Measurements from ENCODE around the gene ST7L.
"Not testable (repeated sequence)": the region's sequence is repeated elsewhere in the genome, so short reads cannot be mapped to it uniquely, and the experiment has no call there.

The ST7L gene

GRCh38 chr1:112618721-112619517 lies at the start of gene ST7L:
Gene ST7L, minus strand, starts transcription at chr1:112619141. Its CDS starts 28 bp downstream, at chr1:112619113.
- peak; percentile 35 to 39 for DNase-seq (ENCODE audit: low read depth in 2 of 2)

DNA sequence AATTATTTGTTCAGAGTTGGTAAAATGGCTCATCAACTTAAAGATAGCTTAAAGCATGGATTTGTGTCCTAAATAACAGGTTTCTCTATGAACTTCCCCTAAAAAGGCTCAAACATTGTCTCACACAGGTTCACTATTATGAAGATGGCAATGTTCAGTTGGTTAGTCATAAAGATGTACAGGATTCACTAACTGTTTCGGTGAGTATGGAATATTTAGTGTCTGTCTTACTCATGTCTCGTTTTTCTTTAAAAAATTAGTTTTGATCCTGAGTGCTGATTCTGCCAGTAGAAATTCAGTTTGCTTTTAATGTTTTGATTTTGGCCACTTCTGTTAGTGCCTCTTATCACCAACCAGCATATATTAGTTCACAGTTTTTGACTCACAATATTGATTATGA lies 48.0 kb upstream of the ST7L start:
- DNase-seq (ENCODE audit: low read depth in 2 of 2) = no peak

DNA sequence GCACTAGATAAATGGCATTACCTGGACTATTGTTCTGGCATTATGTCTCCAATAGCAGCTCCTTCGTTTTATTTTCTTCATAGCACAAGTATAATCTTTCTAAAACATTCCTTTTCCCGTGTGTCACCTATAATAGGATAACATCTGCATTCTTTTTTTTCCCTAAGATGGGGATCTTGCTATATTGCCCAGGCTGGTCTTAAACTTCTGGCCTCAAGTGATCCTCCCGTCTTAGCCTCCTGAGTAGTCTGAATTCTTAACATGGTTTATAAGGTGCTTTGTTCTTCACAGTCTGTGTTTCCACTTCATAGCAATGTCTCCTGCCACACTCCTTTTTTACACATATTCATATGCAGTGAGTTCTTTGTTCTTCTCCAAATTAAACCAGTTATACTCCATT lies 46.9 kb upstream of the ST7L start:
- DNase-seq (ENCODE audit: low read depth in 2 of 2) = no peak

- no peak for DNase-seq (ENCODE audit: low read depth in 2 of 2)
Measured at GRCh38 chr1:112651205-112651604, 32.3 kb upstream of the ST7L start.

GRCh38 chr1:112646225-112646624 lies 27.3 kb upstream of the ST7L start:
- no peak for DNase-seq (ENCODE audit: low read depth in 2 of 2)

GRCh38 chr1:112643080-112643479 lies 24.1 kb upstream of the ST7L start:
- DNase-seq (ENCODE audit: low read depth in 2 of 2) = no peak

DNA sequence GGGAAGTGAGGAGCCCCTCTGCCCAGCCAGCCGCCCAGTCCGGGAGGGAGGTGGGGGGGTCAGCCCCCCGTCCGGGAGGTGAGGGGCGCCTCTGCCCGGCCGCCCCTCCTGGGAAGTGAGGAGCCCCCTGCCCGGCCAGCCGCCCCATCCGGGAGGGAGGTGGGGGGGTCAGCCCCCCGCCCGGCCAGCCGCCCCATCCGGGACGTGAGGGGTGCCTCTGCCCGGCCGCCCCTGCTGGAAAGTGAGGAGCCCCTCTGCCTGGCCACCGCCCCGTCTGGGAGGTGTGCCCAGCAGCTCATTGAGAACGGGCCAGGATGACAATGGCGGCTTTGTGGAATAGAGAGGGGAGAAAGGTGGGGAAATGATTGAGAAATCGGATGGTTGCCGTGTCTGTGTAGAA lies 21.5 kb upstream of the ST7L start:
- DNase-seq (ENCODE audit: low read depth in 2 of 2) = not testable (repeated sequence)

DNA sequence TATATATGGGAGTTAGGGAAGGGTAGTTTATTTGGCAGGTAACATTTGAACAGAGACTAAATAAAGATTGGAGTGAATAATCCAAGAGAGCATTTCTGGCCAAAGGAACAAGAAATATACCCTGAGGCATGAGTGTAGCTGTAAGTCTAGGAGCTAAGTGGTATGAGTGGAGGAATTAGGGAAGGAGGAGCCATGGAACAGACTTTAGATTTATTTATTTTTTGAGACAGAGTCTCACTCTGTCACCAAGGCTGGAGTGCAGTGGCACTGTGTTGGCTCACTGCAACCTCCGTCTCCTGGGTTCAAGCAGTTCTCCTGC lies 19.1 kb upstream of the ST7L start:
- DNase-seq (ENCODE audit: low read depth in 2 of 2) = no peak

GRCh38 chr1:112637254-112638109 lies 18.5 kb upstream of the ST7L start:
- DNase-seq (ENCODE audit: low read depth in 2 of 2) = no peak

DNA sequence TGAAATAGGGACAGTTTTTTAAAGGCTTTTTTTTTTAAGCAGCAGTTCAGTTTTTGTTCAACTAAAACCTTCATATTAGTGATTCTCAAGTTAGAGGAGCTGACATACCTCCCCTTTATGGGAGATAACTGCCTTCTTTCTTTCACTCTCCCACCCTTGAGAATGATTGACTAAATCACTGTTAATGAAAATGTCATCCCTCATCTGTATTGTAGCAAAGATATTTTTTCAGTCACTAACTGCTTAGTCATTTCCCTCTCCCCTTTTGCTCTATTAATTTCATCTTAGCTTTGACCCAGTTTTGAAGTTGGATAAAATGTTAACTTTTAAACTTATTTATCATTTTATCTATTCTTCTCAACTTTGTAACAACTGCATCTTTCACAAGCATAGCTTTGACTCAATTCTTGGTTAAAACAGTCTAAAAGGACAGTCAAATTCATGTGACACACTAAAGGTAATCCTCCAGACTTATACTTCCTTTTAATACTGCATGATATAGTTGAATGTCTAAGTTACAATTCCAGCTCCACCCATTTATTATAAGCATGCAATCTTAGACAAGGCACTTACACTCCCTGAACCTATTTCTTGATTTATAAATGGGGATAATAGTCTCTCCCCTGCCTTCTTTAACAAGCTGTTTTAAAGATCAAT lies 17.8 kb upstream of the ST7L start:
- no peak for DNase-seq (ENCODE audit: low read depth in 2 of 2)

DNA sequence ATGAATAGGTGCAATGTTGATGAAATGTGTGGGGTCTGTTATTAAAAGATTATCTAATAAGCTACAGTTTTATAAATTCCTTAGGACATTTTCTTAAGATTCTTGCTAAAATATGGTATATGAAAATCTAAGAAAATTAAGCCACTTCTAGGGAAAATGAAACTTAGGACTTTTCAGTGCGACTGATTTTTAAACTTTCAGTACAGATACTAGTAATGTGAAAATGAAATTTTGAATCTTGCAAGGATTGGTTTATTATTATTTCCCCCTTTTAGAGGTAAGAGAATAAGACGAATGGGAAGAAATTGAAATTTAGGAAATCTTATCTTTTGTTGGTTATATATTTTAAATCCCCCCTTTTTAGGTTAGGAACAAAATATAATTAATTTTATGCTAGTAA lies 17.1 kb upstream of the ST7L start:
- DNase-seq (ENCODE audit: low read depth in 2 of 2) = no peak

DNA sequence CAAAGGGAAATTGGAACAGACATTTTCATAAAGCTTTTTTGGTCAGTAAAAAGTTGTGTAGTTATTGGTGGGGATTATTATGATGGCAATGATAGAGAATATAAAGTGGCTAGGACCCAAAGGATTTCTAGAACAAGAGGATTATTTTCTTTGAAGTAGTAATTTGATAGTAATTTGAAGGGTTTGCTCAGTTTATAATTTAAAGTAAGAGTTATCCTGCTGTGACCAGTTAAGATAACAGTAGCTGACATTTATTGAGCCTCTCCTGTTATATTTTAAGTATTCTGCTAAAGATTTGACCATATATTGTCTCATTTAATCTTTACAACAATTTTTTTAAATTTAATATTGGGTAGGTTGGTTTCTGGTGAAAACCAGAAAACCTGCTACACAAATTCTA lies 15.4 kb upstream of the ST7L start:
- no peak for DNase-seq (ENCODE audit: low read depth in 2 of 2)

GRCh38 chr1:112633628-112634027 lies 14.7 kb upstream of the ST7L start:
- no peak for DNase-seq (ENCODE audit: low read depth in 2 of 2)

DNA sequence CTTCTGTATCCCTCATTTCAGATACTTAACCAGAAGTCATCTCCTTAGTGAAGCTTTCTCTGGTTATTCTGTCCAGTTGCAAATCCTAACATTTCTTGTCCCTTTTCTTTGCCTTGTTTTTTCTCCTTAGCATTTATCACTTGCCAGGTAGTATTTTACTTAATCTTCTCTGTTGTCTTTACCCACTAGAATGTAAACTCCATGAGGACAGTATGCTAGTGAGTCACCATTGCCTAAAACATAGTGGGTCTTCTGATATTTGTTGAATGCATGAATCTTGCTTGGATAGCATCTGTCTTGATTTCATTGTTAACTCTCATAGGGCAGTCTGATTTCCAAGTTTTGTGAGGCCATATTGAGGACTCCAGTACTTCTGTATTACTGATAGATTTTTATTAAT lies 10.3 kb upstream of the ST7L start:
- no peak for DNase-seq (ENCODE audit: low read depth in 2 of 2)

GRCh38 chr1:112628516-112628915 lies 9.6 kb upstream of the ST7L start:
- no peak for DNase-seq (ENCODE audit: low read depth in 2 of 2)

GRCh38 chr1:112626887-112627286 lies 7.9 kb upstream of the ST7L start:
- no peak for DNase-seq (ENCODE audit: low read depth in 2 of 2)

DNA sequence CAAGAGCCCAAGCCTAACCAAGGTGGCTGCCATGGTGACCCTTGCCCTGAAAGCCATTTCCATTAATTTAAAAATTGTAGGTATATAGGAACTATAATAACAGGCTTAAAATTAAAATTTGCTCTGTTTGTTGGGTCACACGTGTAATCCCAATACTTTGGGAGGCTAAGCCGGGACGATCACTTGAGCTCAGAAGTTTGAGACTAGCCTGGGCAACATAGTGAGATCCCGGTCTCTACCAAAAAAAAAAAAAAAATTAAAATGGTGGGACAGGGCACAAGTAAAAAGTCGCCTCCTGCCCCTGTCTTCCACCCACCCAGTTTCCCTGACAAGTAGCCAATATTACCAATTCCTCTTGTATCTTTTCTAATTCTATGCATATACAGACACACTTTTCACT lies 7.3 kb upstream of the ST7L start:
- DNase-seq (ENCODE audit: low read depth in 2 of 2) = no peak

DNA sequence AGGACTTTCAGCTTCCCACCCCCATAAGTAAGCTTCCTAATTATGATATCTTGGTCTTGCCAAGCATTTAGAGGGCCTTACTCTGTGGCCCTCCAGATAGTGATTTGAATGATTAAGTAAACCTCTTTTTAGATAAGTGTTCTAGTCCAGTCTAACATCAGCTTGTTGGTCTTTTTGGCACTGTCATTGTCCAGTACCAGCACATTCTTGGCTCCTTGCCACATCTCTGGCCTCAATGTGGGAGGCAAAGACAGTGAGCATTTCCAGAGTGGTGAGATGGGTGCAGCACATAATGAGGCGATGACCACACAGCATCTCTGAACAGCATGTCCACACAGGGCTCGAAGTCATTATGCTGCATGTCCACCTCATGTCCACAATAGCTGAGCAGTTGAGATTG lies 6.8 kb upstream of the ST7L start:
- no peak for DNase-seq (ENCODE audit: low read depth in 2 of 2)

DNA sequence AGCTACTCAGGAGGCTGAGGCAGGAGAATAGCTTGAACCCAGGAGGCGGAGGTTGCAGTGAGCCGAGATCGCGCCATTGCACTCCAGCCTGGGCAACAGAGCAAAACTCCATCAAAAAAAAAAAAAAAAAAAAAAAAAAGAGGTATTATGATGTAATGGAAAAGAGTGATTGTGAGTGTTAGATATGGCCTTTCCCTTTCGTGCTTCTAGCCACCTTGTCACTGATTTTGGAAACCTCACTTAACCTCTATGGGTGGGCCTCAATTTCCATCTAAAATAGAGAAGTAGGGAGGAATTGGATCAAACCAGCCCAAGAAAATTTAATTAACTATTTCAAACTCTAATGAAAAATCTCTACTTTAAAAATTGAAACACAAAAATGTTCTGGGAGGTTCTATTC lies 5.6 kb upstream of the ST7L start:
- DNase-seq (ENCODE audit: low read depth in 2 of 2) = not testable (repeated sequence)

GRCh38 chr1:112620377-112620695 lies 1.4 kb upstream of the ST7L start:
- no peak for DNase-seq (ENCODE audit: low read depth in 2 of 2)

GRCh38 chr1:112619518-112620376 lies 806 bp upstream of the ST7L start, which contains the start of gene CAPZA1:
Gene CAPZA1, plus strand, starts transcription at chr1:112619832. Its CDS starts 13 bp downstream, at chr1:112619845.
- peak; percentile 83 to 85 for DNase-seq (ENCODE audit: low read depth in 2 of 2)
